ENCODE results near the gene BCKDK. TPM values are rescaled to one million over a fixed set of nuclear protein-coding genes. Genes with fewer than 3 reads are reported as not detected.

Gene BCKDK
- total and polyA plus RNA-seq, 2 of the 8 experiments (the other 6 are each of a cell fraction or from before 2014, with no cell fraction given): 49.6 to 77.1 TPM

DNA sequence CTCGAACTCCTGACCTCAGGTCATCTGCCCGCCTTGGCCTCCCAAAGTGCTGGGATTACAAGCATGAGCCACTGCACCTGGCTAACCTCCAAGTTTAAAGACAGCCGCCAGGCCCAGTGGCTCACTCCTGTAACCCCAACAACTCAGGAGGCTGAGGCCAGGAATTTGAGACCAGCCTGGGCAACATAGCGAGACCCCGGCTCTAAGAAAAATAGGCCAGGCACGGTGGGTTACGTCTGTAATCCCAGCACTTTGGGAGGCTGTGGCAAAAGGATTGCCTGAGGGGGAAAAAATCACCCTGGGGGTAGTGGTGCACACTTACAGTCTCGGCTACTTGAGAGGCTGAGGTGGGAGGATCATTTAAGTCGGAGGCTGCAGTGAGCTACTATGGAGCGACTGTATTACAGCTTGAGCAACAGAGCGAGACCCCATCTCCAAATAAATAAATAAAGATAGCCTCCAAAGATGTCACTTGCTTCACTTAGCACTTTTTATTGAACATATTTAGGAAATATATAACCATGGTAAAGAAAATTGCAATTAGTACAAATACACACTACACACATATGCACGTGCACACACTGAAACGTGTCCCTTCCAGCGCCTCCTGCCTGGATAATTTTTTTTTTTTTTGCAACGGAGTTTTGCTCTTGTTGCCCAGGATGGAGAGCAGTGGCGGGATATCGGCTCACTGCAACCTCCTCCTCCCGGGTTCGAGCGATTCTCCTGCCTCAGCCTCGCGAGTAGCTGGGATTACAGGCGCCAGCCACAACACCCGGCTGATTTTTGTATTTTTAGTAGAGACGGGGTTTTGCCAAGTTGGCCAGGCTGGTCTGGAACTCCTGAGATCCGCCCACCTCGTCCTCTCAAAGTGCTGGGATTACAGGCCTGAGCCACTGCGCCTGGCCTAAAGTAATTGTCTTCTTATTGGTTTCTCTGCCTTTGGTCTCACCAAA is 1.4 kb upstream of the BCKDK start:
- no peak for FAIRE-seq
- H3K14ac ChIP-seq (ENCODE audit: insufficient read length): no peak overlapping the region
- peaks cover 2 to 15% (median 10%) of the 10 kb centered on the region in 4 experiments; a peak in 5 of 8 replicates for H3K36me3 ChIP-seq (ENCODE audit: control insufficient read depth in 2 of 4, insufficient read depth in 4 of 4, low read length in 3 of 4)
- no peak overlapping the region for H3K56ac ChIP-seq (replicated peaks; ENCODE audit: insufficient read length, low read depth, low read length)
- CTCF ChIA-PET (ENCODE audit: partially characterized antibody): interaction anchor here (0.9 to 1.8 kb wide), 2 partner anchors 14 to 24 kb away, joined by 3 read pairs; no protein-coding TSS in a partner anchor
- H3K27me3 ChIP-seq (replicated peaks in 1 of 4; ENCODE audit: control insufficient read depth in 3 of 4, extremely low read depth in 1 of 4, insufficient read depth in 3 of 4, low read length in 3 of 4): no peaks in the 10 kb centered on the region
- no peak overlapping the region for H4K8ac ChIP-seq (ENCODE audit: extremely low read depth, insufficient read depth, low read length)
- H3K27ac ChIP-seq (ENCODE audit: low read depth, low read length): no peak overlapping the region
- H3K4ac ChIP-seq (replicated peaks; ENCODE audit: insufficient read length, low read depth, low read length): no peak overlapping the region
- 94% methylated on average over 28 of the region's 28 CpGs; no CpG with 5 or more reads in 1 of the 2 experiments for WGBS, 2 experiments (ENCODE audit: extremely low coverage in 1 of 2, insufficient coverage in 1 of 2, insufficient read length in 1 of 2, insufficient replicate concordance in 2 of 2, low coverage in 1 of 2, low lambda C conversion rate in 2 of 2, missing lambda C conversion rate in 1 of 2)
- H3K18ac ChIP-seq (ENCODE audit: extremely low read depth, low read length): no peak overlapping the region
- H3K9ac ChIP-seq (replicated peaks in 1 of 4; ENCODE audit: extremely low read depth in 1 of 4, low read depth in 3 of 4, low read length in 3 of 4): no peak overlapping the region
- no peak overlapping the region for H4K5ac ChIP-seq (ENCODE audit: insufficient read length, low read depth, low read length)
- POLR2A ChIA-PET (ENCODE audit: partially characterized antibody): interaction anchor here (0.6 to 29.9 kb wide), 2 partner anchors 30 to 59 kb away, joined by 3 to 713 read pairs; partner anchors contain the start of genes PRSS36 and PRSS8
- no peak overlapping the region for H2BK20ac ChIP-seq (ENCODE audit: low read length)
- no peak overlapping the region for H2BK15ac ChIP-seq (ENCODE audit: low read length)
- H3K23me2 ChIP-seq (ENCODE audit: low read depth, low read length): peaks cover 8% of the 10 kb centered on the region
- no peak overlapping the region for H4K91ac ChIP-seq (replicated peaks; ENCODE audit: insufficient read length, low read length)
- H2BK5ac ChIP-seq (ENCODE audit: low read depth, low read length): no peak overlapping the region
- no peak overlapping the region for H3K4me3 ChIP-seq (ENCODE audit: extremely low read depth in 1 of 4, insufficient read depth in 2 of 4, low read depth in 3 of 4, low read length in 4 of 4)
- H3K79me2 ChIP-seq (ENCODE audit: control insufficient read depth in 1 of 2, insufficient read depth in 2 of 2, low read length in 2 of 2): no peaks in the 10 kb centered on the region
- H3K79me1 ChIP-seq (ENCODE audit: low read depth, low read length): no peaks in the 10 kb centered on the region; the same call in 1 of the 2 replicates
- H2AK5ac ChIP-seq (ENCODE audit: low read depth, low read length): no peak overlapping the region
- H2BK12ac ChIP-seq (ENCODE audit: low read depth, low read length): no peak overlapping the region
- H2BK120ac ChIP-seq (replicated peaks; ENCODE audit: low read depth, low read length): no peak overlapping the region
- H3K4me2 ChIP-seq (ENCODE audit: insufficient read depth in 1 of 2, low read depth in 2 of 2, low read length in 2 of 2): no peak overlapping the region; a peak in 1 of 4 replicates
- H3K9me3 ChIP-seq (ENCODE audit: insufficient read depth in 2 of 2, low read depth in 1 of 2, low read length in 1 of 2): no peaks in the 10 kb centered on the region
- no peaks in the 10 kb centered on the region for H4K20me1 ChIP-seq (replicated peaks in 1 of 2; ENCODE audit: control insufficient read depth in 1 of 2, insufficient read depth in 2 of 2, low read length in 2 of 2)
- peaks cover 0 to 5% (median 2%) of the 10 kb centered on the region in 4 experiments; a peak in 1 of 7 replicates for H3K4me1 ChIP-seq (replicated peaks in 1 of 4; ENCODE audit: control insufficient read depth in 3 of 4, insufficient read depth in 4 of 4, low read length in 3 of 4)
- H3K23ac ChIP-seq (ENCODE audit: insufficient read length): no peak overlapping the region
- no peak for DNase-seq (ENCODE audit: low read depth in 1 of 2, low spot score in 2 of 2)
- H2AFZ ChIP-seq (ENCODE audit: low read length): no peak overlapping the region
- no peak for TF ChIP-seq SIX5 (IDR thresholded peaks at IDR 0.05; ENCODE audit: low read depth, low read length)
- no peak for TF ChIP-seq MAFK (IDR thresholded peaks at IDR 0.05; ENCODE audit: low read depth, low read length)
- no peak for TF ChIP-seq NANOG (IDR thresholded peaks at IDR 0.05; ENCODE audit: insufficient read depth, low read depth, low read length, poor library complexity, severe bottlenecking)
- TF ChIP-seq RAD21 (IDR thresholded peaks at IDR 0.05 in 1 of 2, conservative IDR thresholded peaks at IDR 0.05 in 1 of 2; ENCODE audit: low read depth in 2 of 2, low read length in 2 of 2): no peak
- TF ChIP-seq JUN (IDR thresholded peaks at IDR 0.05; ENCODE audit: low read depth, low read length): no peak
- TF ChIP-seq HDAC6 (IDR thresholded peaks at IDR 0.05; ENCODE audit: low read depth, low read length): no peak
- no peak for TF ChIP-seq CTBP2 (IDR thresholded peaks at IDR 0.05; ENCODE audit: borderline replicate concordance, insufficient read depth, insufficient read length, low read length)
- no peak for TF ChIP-seq CREB1 (IDR thresholded peaks at IDR 0.05)
- TF ChIP-seq HDAC2 (IDR thresholded peaks at IDR 0.05; ENCODE audit: borderline replicate concordance in 1 of 2, low read depth in 2 of 2, low read length in 2 of 2): no peak
